ENCODE results near the gene KCNC3. TPM values are rescaled to one million over a fixed set of nuclear protein-coding genes. Genes with fewer than 3 reads are reported as not detected.

The KCNC3 gene
- total RNA-seq, 4 donors from 2014 or later, result 0.27 to 0.64 (median 0.49) TPM

DNA sequence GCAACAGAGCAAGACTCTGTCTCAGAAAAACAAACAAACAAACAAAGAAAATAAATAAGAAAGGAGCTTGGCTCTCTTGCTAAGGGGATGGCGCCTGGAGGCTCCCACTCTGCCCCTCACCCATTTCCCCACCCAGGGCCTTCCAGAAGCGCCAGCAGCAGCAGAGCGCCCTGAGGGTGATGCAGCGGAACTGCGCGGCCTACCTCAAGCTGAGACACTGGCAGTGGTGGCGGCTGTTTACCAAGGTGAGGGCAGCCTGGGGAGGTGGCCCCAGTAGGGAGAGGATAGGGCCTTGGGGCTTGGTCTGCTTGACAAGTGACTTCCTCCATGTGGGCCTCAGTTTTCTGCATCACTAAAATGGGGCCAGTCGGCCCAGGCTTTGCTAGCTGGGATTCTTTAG, 66.0 kb downstream of the KCNC3 start:
- TF ChIP-seq POLR2A (IDR thresholded peaks at IDR 0.05), result no peak
- TF ChIP-seq POLR2AphosphoS5 (IDR thresholded peaks at IDR 0.05), result no peak
- no peak for TF ChIP-seq CTCF (IDR thresholded peaks at IDR 0.05)
- no peak for TF ChIP-seq EP300 (IDR thresholded peaks at IDR 0.05; ENCODE audit: low read depth)
- 67 to 93% methylated on average over 1 to 7 of the region's 8 CpGs for WGBS, 2 donors (ENCODE audit: low coverage in 1 of 2)
- Histone ChIP-seq H3K4me3 (no peak overlapping the region), H3K36me3 (peaks cover 0 to 6% (median 0%) of the 10 kb centered on the region in 4 donors), H3K9me3 (no peaks in the 10 kb centered on the region), H3K27ac (no peak overlapping the region), H3K4me1 (no peaks in the 10 kb centered on the region), H3K27me3 (no peaks in the 10 kb centered on the region)
- in situ Hi-C loops (cut with MboI; ENCODE audit: low pct_ligation_motif_present in 1 of 4, low pct_unique_long_range_greater_than_20kb in 1 of 4, low sequenced_read_pairs in 3 of 4) (loop anchor here in 1 of 4 donors (25.0 kb wide), 1 partner anchor 101 kb away; the partner anchor contains the start of gene IZUMO2), intact Hi-C loops (cut with DNase I; ENCODE audit: low total_unique reads) (no loop called here)
- DNase-seq, result no peak

Other genes starting within 250 kb of the KCNC3 start
- gene IZUMO2, start 166.1 kb downstream of the KCNC3 start, total RNA-seq, result not detected
- 100 to 1,000 TPM; 321 to 814 (median 393) TPM for gene MYH14, start 125.8 kb downstream of the KCNC3 start, total RNA-seq
- 1 to 10 TPM; 1.6 to 5.0 (median 3.1) TPM for gene NAPSA, start 36.3 kb upstream of the KCNC3 start, total RNA-seq
- gene NR1H2, start 47.1 kb upstream of the KCNC3 start, total RNA-seq, result 100 to 1,000 TPM in 2 of 4 donors, 10 to 100 TPM in 2; 80.8 to 192 (median 102) TPM
- 10 to 100 TPM; 14.6 to 59.1 (median 25.9) TPM for gene POLD1, start 55.0 kb upstream of the KCNC3 start, total RNA-seq
- 10 to 100 TPM; 45.7 to 56.8 (median 51.7) TPM for gene SPIB, start 89.6 kb upstream of the KCNC3 start, total RNA-seq
- under 1 TPM in 2 of 4 donors, not detected in 2; 0.16 to 0.41 TPM for gene MYBPC2, start 103.5 kb upstream of the KCNC3 start, total RNA-seq
- 100 to 1,000 TPM in 1 of 4 donors, 10 to 100 TPM in 3; 50.5 to 117 (median 78.7) TPM for gene EMC10, start 147.1 kb upstream of the KCNC3 start, total RNA-seq
- gene GARIN5A, start 147.5 kb upstream of the KCNC3 start, total RNA-seq, result 1 to 10 TPM in 1 of 4 donors, under 1 TPM in 2, not detected in 1; 0.55 to 4.2 (median 0.79) TPM
- gene JOSD2, start 181.8 kb upstream of the KCNC3 start, total RNA-seq, result 100 to 1,000 TPM in 1 of 4 donors, 10 to 100 TPM in 3; 10.8 to 169 (median 36.6) TPM
- not detected for gene ASPDH, start 184.5 kb upstream of the KCNC3 start, total RNA-seq
- 1 to 10 TPM in 1 of 4 donors, under 1 TPM in 3; 0.37 to 1.4 (median 0.91) TPM for gene LRRC4B, start 239.1 kb upstream of the KCNC3 start, total RNA-seq

Data from transverse colon (tissue), 4 donors.